Measurements from ENCODE around the gene POLA1. TPM values are rescaled to one million over a fixed set of nuclear protein-coding genes. Genes with fewer than 3 reads are reported as not detected.
"Not testable (repeated sequence)": the region's sequence is repeated elsewhere in the genome, so short reads cannot be mapped to it uniquely, and the experiment has no call there.

The POLA1 gene, protein sequence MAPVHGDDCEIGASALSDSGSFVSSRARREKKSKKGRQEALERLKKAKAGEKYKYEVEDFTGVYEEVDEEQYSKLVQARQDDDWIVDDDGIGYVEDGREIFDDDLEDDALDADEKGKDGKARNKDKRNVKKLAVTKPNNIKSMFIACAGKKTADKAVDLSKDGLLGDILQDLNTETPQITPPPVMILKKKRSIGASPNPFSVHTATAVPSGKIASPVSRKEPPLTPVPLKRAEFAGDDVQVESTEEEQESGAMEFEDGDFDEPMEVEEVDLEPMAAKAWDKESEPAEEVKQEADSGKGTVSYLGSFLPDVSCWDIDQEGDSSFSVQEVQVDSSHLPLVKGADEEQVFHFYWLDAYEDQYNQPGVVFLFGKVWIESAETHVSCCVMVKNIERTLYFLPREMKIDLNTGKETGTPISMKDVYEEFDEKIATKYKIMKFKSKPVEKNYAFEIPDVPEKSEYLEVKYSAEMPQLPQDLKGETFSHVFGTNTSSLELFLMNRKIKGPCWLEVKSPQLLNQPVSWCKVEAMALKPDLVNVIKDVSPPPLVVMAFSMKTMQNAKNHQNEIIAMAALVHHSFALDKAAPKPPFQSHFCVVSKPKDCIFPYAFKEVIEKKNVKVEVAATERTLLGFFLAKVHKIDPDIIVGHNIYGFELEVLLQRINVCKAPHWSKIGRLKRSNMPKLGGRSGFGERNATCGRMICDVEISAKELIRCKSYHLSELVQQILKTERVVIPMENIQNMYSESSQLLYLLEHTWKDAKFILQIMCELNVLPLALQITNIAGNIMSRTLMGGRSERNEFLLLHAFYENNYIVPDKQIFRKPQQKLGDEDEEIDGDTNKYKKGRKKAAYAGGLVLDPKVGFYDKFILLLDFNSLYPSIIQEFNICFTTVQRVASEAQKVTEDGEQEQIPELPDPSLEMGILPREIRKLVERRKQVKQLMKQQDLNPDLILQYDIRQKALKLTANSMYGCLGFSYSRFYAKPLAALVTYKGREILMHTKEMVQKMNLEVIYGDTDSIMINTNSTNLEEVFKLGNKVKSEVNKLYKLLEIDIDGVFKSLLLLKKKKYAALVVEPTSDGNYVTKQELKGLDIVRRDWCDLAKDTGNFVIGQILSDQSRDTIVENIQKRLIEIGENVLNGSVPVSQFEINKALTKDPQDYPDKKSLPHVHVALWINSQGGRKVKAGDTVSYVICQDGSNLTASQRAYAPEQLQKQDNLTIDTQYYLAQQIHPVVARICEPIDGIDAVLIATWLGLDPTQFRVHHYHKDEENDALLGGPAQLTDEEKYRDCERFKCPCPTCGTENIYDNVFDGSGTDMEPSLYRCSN (N-terminal part only)
- total RNA-seq: 10 to 100 TPM; 28.1 TPM

DNA sequence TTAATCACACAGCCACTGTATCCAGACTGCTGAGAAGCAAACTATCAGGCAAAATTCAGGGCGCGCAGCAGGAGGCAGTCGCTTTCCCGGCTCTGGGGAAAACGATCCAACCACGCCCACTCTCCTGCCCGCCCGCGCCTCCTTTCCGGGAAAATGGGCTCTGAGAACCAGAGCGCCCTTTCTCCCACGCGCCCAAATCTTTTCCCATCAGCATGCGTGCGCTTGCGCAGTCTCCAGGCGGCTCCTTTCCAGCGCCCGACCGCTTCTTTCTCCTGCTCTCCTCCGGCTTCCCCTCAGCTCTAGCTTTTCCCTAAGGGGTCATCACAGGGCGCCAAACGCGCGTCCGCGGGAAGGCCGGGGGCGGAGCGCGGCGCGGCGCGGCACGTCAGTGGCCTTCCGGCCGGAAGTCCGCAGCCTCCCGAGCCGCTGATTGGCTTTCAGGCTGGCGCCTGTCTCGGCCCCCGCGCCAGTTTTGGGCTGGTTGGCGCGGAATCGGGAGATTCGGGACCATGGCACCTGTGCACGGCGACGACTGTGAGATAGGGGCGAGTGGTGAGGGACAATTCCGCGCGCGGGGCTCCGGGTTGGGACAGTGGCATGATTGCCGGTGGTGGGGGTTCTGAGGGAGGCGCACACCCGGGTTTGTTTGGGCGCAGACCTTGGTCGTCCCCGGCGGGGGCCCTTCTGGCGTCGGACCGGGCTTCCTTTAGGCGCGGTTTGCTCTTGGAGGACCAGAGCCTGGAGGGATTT, at the start of gene POLA1:
Gene POLA1 (plus strand): TSS at position 466 of the 750 bp plus-strand sequence. CDS start 44 bp downstream, at position 510.
- H3K27me3 Mint-ChIP-seq: peaks cover 3% of the 10 kb centered on the region
- POLR2A ChIA-PET: interaction anchor here (1.0 to 1.8 kb wide), 2 partner anchors 50 to 911 kb away, joined by 3 to 4 read pairs; partner anchors contain the start of gene SAT1
- peaks cover 12% of the 10 kb centered on the region for H3K36me3 Mint-ChIP-seq (ENCODE audit: low read depth)
- DNase-seq: peak; percentile 79
- CTCF ChIA-PET: no interaction called here
- no peaks in the 10 kb centered on the region for H3K9me3 Mint-ChIP-seq
- peak within 1 kb of the TSS; percentile 88 for H3K4me3 Mint-ChIP-seq
- H3K4me1 Mint-ChIP-seq: peaks cover 35% of the 10 kb centered on the region
- peak within 1 kb of the TSS; percentile 82 for H3K27ac Mint-ChIP-seq

DNA sequence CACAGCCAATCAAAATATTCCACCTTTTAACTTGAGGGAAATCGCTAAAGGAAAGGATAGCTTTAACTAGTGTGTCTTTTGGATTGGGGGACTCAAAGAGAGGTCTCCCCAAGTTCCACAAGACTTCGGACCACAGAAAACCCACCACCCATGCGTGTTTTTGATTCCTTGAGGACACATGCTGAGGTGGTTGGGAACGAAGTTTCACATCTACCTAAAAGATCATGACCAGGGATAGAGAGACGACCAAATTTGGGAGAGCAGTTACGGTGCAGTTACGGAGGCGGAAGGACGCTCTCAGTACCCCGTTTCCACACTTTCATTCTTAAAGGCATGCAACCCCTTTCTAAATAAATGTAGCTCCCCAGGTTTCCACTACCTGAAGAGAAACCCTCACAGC, 47.7 kb upstream of the POLA1 start:
- peak overlapping the region; percentile 27 for H3K4me3 Mint-ChIP-seq
- DNase-seq: no peak
- CTCF ChIA-PET: interaction anchor here (1.5 kb wide), 1 partner anchor 275 kb away, joined by 5 read pairs; no protein-coding TSS in a partner anchor
- peaks cover 17% of the 10 kb centered on the region for H3K27me3 Mint-ChIP-seq
- no peaks in the 10 kb centered on the region for H3K9me3 Mint-ChIP-seq
- peaks cover 19% of the 10 kb centered on the region for H3K4me1 Mint-ChIP-seq
- no peaks in the 10 kb centered on the region for H3K36me3 Mint-ChIP-seq (ENCODE audit: low read depth)
- POLR2A ChIA-PET: no interaction called here
- H3K27ac Mint-ChIP-seq: no peak overlapping the region

DNA sequence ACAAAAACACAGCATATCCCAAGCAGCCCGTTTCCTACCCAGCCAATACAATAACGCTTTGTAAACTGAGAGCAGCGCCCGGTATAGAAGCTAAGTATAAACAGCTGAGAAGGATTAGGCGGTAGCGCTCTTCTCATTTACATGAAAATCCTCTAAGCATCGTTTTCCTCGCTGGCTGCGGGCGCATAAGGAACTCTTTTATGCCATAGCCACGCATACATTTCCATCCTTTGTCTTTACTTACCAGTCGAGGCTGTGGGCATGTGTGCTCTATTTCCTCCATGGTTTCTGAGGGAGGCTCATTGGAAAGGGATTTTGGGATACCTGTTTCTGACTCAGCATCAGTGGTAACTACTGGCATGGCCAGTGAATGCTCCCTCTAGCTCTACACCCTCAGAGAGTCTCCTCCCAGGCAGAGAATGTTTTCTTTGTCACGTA, 47.0 kb upstream of the POLA1 start:
- H3K36me3 Mint-ChIP-seq (ENCODE audit: low read depth): no peaks in the 10 kb centered on the region
- ChIA-PET POLR2A (no interaction called here), CTCF (interaction anchor here (1.5 kb wide), 1 partner anchor 276 kb away, joined by 5 read pairs; no protein-coding TSS in a partner anchor)
- H3K4me3 Mint-ChIP-seq: peak overlapping the region; percentile 62
- no peak overlapping the region for H3K27ac Mint-ChIP-seq
- H3K27me3 Mint-ChIP-seq: peaks cover 15% of the 10 kb centered on the region
- H3K9me3 Mint-ChIP-seq: no peaks in the 10 kb centered on the region
- H3K4me1 Mint-ChIP-seq: peaks cover 19% of the 10 kb centered on the region
- DNase-seq: no peak

DNA sequence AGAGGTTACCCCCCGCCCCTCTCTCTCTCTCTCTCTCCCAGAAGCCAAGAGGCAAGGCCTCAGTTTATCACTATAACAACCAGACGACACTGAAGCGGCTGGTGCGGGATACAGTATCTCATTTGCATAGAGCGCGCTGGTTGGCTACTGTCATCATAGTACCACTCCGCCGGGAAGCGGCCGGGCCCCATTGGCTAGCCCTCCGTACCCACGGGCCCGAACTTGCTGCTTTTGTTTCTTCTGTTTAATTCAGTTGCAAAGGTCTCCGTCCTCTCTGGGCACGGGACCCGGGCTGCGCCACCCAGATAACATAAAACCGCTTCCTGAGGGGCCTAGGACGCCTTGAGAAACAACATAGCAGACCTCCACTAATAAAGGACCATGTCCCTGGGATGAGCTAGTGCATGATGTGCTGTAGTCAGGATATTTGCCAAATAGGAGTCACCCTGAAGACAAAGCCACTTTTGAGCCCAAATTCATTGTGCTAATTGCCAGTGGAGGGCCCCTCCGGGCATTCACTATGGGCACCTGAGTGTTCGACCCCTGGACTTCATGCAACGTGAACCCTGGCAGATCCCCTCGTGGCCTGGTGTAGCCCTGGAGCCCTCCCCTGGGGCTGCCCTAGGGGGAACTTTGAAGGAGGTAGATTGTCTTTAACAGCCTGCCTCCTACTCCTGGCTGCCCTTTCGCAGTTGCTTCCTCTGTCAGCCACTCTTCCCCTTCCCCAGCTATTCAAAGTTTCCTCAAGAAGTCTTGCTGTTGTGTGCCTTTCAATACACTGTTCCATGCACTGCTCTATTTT, 46.3 kb upstream of the POLA1 start, which contains the start of gene PCYT1B:
Gene PCYT1B (minus strand): TSS at position 91 of the 802 bp plus-strand sequence. CDS start 242 bp downstream, outside the sequence.
- ChIA-PET CTCF (interaction anchor here (1.5 kb wide), 1 partner anchor 277 kb away, joined by 5 read pairs; no protein-coding TSS in a partner anchor), POLR2A (no interaction called here)
- no peaks in the 10 kb centered on the region for H3K9me3 Mint-ChIP-seq
- peaks cover 19% of the 10 kb centered on the region for H3K4me1 Mint-ChIP-seq
- DNase-seq: peak; percentile 69
- H3K4me3 Mint-ChIP-seq: peak within 1 kb of the TSS; percentile 62
- H3K36me3 Mint-ChIP-seq (ENCODE audit: low read depth): no peaks in the 10 kb centered on the region
- peaks cover 15% of the 10 kb centered on the region for H3K27me3 Mint-ChIP-seq
- no peak within 1 kb of the TSS for H3K27ac Mint-ChIP-seq

DNA sequence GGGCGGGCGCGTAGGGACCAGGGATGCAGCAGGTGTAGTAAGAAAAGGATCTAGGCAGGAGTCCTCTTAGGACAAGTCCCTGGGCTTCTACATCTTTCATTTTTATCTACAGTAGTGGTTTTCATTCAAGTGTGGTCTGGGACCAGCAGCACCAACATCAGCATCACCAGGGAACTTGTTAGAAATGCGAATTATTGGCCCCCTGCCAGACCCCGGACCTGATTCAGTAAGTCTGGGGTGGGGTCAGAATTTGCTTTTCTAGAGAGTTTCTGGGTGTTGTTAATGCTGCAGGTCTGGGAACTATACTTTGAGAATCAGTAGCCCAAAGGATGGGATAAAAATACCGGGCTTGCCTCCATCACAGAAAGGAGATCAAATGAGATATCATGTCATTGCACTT, 45.2 kb upstream of the POLA1 start:
- no peak for DNase-seq
- Mint-ChIP-seq H3K4me1 (peaks cover 17% of the 10 kb centered on the region), H3K9me3 (no peaks in the 10 kb centered on the region), H3K27me3 (peaks cover 15% of the 10 kb centered on the region), H3K27ac (no peak overlapping the region), H3K4me3 (no peak overlapping the region), H3K36me3 (ENCODE audit: low read depth) (no peaks in the 10 kb centered on the region)
- ChIA-PET CTCF (no interaction called here), POLR2A (no interaction called here)

DNA sequence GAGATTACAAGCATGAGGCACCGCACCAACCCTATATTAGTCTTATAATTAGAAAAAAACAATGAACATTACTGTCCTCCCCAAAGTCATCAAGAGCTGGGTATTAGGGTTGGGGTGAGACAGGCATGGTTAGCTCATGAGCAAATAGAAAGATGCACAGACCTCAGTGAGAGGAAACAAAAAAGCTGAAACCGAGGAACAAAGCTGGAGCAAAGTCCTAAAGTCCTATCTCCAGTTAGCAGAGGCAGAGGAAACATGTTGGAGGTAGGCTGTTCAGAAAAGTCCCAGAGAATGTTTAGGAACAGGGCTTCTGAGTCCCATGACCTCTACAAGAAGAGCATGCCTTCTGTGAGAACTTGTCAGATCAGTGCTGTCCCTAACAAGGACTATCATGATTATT, 41.9 kb upstream of the POLA1 start:
- peaks cover 8% of the 10 kb centered on the region for H3K27me3 Mint-ChIP-seq
- CTCF ChIA-PET: no interaction called here
- H3K4me3 Mint-ChIP-seq: no peak overlapping the region
- POLR2A ChIA-PET: no interaction called here
- DNase-seq: no peak
- H3K4me1 Mint-ChIP-seq: peaks cover 11% of the 10 kb centered on the region
- no peak overlapping the region for H3K27ac Mint-ChIP-seq
- H3K9me3 Mint-ChIP-seq: no peaks in the 10 kb centered on the region
- no peaks in the 10 kb centered on the region for H3K36me3 Mint-ChIP-seq (ENCODE audit: low read depth)

DNA sequence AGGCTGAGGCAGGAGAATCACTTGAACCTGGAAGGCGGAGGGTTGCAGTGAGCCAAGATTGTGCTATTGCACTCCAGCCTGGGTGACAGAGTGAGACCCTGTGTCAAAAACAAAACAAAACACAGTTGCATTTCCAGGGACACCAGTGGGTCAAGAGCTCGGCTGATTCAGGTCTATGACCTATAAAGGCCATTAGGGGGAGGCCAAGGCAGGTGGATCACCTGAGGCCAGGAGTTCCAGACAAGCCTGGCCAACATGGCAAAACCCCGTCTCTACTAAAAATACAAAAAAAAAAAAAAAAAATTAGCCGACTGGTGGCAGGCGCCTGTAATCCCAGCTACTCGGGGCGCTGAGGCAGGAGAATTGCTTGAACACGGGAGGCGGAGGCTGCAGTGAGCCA, 38.0 kb upstream of the POLA1 start:
- H3K27ac Mint-ChIP-seq; H3K9me3 Mint-ChIP-seq; H3K4me1 Mint-ChIP-seq; H3K27me3 Mint-ChIP-seq; H3K36me3 Mint-ChIP-seq (ENCODE audit: low read depth); DNase-seq; H3K4me3 Mint-ChIP-seq; POLR2A ChIA-PET; CTCF ChIA-PET: not testable (repeated sequence)

DNA sequence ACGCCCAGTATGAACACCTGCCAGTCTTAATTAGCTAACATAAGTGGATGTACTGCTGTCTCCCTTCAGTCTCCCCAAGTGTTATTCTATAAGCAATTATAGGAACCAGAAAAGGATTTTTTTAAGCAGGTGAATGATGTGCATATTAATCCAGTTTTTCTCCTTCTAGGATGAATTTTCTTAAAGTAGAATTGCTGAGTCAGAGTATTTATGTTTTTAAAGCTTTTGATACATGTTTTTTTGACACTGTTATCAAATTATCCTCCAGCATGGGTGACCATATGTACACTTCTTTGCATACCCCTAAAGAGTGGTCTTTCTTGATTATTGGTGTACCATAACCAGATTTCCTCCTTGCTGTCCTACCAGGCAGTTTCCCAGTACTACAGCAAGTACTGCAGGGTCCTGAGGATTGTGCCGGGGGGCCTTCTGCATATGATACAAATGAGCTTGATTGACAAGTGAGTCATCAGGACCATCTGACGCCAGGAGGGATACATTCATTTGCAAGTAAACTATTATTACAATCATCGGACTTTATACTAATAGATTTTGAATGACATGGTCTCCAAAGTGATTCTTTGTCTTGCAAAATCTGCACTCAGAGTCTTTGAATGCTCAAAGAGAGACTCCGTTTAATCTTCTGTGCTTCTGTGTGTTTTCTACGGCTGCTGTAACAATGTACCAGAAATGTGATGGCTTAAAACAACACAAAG, 35.9 kb upstream of the POLA1 start:
- CTCF ChIA-PET: interaction anchor here (1.1 kb wide), 1 partner anchor 19 kb away, joined by 3 read pairs; no protein-coding TSS in a partner anchor
- H3K36me3 Mint-ChIP-seq (ENCODE audit: low read depth): no peaks in the 10 kb centered on the region
- no peak for DNase-seq
- no peak overlapping the region for H3K27ac Mint-ChIP-seq
- no peaks in the 10 kb centered on the region for H3K4me1 Mint-ChIP-seq
- H3K4me3 Mint-ChIP-seq: no peak overlapping the region
- no peaks in the 10 kb centered on the region for H3K9me3 Mint-ChIP-seq
- POLR2A ChIA-PET: no interaction called here
- H3K27me3 Mint-ChIP-seq: peaks cover 4% of the 10 kb centered on the region

DNA sequence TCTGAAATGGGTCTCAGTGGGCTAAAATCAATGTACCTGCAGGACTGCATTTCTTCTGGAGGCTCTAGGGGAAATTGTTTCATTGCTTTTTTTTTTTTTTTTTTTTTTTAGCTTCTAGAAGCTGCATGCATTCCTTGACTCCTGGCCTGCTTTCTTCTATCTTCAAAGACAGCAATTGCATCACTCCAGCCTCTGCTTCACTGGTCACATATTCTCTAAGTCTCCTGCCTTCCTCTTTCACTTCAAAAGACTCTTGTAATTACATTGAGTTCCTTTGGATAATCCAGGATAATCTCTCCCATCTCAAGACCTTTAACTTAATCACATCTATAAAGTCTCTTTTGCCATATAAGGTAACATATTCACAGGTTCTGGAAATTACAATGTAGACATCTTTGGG, 35.3 kb upstream of the POLA1 start:
- ChIA-PET POLR2A (no interaction called here), CTCF (no interaction called here)
- H3K9me3 Mint-ChIP-seq: no peaks in the 10 kb centered on the region
- peaks cover 4% of the 10 kb centered on the region for H3K27me3 Mint-ChIP-seq
- no peak overlapping the region for H3K27ac Mint-ChIP-seq
- no peak for DNase-seq
- H3K36me3 Mint-ChIP-seq (ENCODE audit: low read depth): no peaks in the 10 kb centered on the region
- no peaks in the 10 kb centered on the region for H3K4me1 Mint-ChIP-seq
- H3K4me3 Mint-ChIP-seq: no peak overlapping the region

DNA sequence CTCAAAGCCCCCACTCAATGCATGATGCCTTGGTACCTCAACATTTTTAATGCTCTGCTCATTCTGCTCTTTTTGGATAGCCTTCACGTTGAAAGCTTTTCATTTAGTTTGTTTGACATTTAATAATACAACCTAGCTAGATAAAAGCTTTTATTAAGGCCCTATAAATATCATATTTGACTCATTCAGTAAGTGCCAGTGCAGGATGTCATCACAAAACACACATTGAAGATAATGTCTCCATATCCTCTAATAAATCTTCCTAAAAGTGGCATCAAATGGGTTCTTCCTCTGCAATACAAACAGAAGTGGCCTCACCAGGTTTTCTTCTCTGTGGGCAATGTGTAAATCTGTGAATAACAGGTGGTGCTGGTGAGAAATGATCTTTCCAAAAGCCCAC, 34.6 kb upstream of the POLA1 start:
- POLR2A ChIA-PET: no interaction called here
- peaks cover 4% of the 10 kb centered on the region for H3K27me3 Mint-ChIP-seq

DNA sequence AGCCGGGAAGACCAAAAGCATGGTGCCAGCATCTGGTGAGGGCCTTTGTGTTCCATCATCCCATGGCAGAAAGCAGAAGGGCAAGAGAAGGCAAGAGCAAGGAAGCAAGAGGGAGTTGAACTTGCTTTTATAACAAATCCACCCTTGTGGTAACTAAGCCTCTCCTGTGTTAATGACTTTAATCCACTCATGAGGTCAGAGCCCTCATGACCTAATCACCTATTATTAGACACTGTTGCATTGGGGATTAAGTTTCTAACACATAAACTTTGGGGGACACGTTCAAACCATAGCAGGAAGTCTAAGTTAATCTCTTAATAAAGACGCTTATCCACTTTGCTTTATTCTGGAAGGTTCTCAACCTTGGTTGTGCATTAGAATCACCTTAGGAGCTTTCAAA, 34.1 kb upstream of the POLA1 start:
- H3K4me3 Mint-ChIP-seq: no peak overlapping the region
- H3K4me1 Mint-ChIP-seq: no peaks in the 10 kb centered on the region
- POLR2A ChIA-PET: no interaction called here
- H3K27me3 Mint-ChIP-seq: peaks cover 4% of the 10 kb centered on the region
- H3K27ac Mint-ChIP-seq: no peak overlapping the region
- DNase-seq: no peak
- CTCF ChIA-PET: no interaction called here
- no peaks in the 10 kb centered on the region for H3K36me3 Mint-ChIP-seq (ENCODE audit: low read depth)
- H3K9me3 Mint-ChIP-seq: no peaks in the 10 kb centered on the region

More for the DNA sequence above, 34.6 kb upstream of the POLA1 start:
- no peaks in the 10 kb centered on the region for H3K36me3 Mint-ChIP-seq (ENCODE audit: low read depth)
- CTCF ChIA-PET: no interaction called here
- H3K27ac Mint-ChIP-seq: no peak overlapping the region
- H3K9me3 Mint-ChIP-seq: no peaks in the 10 kb centered on the region
- H3K4me1 Mint-ChIP-seq: no peaks in the 10 kb centered on the region
- H3K4me3 Mint-ChIP-seq: no peak overlapping the region
- no peak for DNase-seq
